PC-9 (cell line): ENCODE measurements around the gene KLF12.

Source experiments
- EZH2 ChIP-seq: fragments of 200-600 bp; sonication (generic); IDR thresholded peaks from 2 replicates; pipeline ENCODE4 v1.8.0; 2017; ENCODE audit warnings: antibody characterized with exemption, low read depth
- TF ChIP-seq, protein P1 (sequence below): fragments of 200-600 bp; sonication (generic); conservative IDR thresholded peaks from 2 replicates; pipeline ENCODE4 v1.6.1; 2017; ENCODE audit warnings: mixed run types, antibody characterized with exemption, mild to moderate bottlenecking, moderate library complexity

GRCh38 chr13:74182491-74182890 is 48.3 kb upstream of the KLF12 start:
- TF ChIP-seq, protein P1, sequence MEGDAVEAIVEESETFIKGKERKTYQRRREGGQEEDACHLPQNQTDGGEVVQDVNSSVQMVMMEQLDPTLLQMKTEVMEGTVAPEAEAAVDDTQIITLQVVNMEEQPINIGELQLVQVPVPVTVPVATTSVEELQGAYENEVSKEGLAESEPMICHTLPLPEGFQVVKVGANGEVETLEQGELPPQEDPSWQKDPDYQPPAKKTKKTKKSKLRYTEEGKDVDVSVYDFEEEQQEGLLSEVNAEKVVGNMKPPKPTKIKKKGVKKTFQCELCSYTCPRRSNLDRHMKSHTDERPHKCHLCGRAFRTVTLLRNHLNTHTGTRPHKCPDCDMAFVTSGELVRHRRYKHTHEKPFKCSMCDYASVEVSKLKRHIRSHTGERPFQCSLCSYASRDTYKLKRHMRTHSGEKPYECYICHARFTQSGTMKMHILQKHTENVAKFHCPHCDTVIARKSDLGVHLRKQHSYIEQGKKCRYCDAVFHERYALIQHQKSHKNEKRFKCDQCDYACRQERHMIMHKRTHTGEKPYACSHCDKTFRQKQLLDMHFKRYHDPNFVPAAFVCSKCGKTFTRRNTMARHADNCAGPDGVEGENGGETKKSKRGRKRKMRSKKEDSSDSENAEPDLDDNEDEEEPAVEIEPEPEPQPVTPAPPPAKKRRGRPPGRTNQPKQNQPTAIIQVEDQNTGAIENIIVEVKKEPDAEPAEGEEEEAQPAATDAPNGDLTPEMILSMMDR, result no peak
- TF ChIP-seq EZH2, result no peak
